ENCODE results near the gene WNT9B.

DNA sequence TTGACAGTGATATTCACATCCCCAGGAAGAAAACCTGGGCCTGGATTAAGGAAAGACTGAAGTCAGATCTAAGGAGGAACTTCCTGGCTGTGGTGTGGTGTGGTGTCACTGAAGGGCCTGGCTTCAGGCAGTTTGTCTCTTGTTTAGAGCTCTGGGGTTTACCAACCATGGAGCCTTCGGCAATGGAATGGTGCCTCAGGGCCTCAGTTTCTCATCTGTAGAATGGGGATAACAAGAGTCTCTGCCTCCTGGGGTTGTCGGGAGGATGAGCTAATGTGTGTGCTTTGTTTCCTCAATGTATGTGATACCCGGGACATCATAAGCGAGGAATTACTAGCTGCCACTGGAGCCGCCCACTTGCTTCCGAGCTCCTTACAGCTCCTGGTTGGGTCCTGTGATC lies 45.6 kb upstream of the WNT9B start:
- no peak for TF ChIP-seq CTCF (CRISPR knock-in tag; IDR thresholded peaks at IDR 0.05)
- TF ChIP-seq ZNF280B (CRISPR knock-in tag; IDR thresholded peaks at IDR 0.05; ENCODE audit: borderline replicate concordance): no peak
- TF ChIP-seq, protein P1, sequence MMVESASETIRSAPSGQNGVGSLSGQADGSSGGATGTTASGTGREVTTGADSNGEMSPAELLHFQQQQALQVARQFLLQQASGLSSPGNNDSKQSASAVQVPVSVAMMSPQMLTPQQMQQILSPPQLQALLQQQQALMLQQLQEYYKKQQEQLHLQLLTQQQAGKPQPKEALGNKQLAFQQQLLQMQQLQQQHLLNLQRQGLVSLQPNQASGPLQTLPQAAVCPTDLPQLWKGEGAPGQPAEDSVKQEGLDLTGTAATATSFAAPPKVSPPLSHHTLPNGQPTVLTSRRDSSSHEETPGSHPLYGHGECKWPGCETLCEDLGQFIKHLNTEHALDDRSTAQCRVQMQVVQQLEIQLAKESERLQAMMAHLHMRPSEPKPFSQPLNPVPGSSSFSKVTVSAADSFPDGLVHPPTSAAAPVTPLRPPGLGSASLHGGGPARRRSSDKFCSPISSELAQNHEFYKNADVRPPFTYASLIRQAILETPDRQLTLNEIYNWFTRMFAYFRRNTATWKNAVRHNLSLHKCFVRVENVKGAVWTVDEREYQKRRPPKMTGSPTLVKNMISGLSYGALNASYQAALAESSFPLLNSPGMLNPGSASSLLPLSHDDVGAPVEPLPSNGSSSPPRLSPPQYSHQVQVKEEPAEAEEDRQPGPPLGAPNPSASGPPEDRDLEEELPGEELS (CRISPR knock-in tag; IDR thresholded peaks at IDR 0.05): no peak
- TF ChIP-seq ZNF557 (CRISPR knock-in tag; IDR thresholded peaks at IDR 0.05): no peak
- TF ChIP-seq JUND (CRISPR knock-in tag; IDR thresholded peaks at IDR 0.05): no peak
- no peak for TF ChIP-seq KDM1A (CRISPR knock-in tag; IDR thresholded peaks at IDR 0.05)
- TF ChIP-seq, protein P2, sequence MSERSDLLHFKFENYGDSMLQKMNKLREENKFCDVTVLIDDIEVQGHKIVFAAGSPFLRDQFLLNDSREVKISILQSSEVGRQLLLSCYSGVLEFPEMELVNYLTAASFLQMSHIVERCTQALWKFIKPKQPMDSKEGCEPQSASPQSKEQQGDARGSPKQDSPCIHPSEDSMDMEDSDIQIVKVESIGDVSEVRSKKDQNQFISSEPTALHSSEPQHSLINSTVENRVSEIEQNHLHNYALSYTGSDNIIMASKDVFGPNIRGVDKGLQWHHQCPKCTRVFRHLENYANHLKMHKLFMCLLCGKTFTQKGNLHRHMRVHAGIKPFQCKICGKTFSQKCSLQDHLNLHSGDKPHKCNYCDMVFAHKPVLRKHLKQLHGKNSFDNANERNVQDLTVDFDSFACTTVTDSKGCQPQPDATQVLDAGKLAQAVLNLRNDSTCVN (CRISPR knock-in tag; IDR thresholded peaks at IDR 0.05; ENCODE audit: borderline replicate concordance): no peak
- no peak for TF ChIP-seq RERE (CRISPR knock-in tag; IDR thresholded peaks at IDR 0.05; ENCODE audit: low read depth)
- TF ChIP-seq CREM (IDR thresholded peaks at IDR 0.05): no peak
- no peak for TF ChIP-seq CREM (CRISPR knock-in tag; IDR thresholded peaks at IDR 0.05)
